Nasal cavity respiratory epithelium epithelial cell of viscerocranial mucosa (primary cell): ENCODE measurements around the gene CSN1S1. TPM values are rescaled to one million over a fixed set of nuclear protein-coding genes. Genes with fewer than 3 reads are reported as not detected.

ENCODE experiments used
- total RNA-seq: library from RNA; depleted of rRNA; stranded (reverse); fragments of >200 nt; gene quantifications from 2 replicates; pipeline ENCODE4 v1.2.3, GENCODE V29; 2014

The CSN1S1 gene
- not detected in 2 replicates for total RNA-seq

DNA sequence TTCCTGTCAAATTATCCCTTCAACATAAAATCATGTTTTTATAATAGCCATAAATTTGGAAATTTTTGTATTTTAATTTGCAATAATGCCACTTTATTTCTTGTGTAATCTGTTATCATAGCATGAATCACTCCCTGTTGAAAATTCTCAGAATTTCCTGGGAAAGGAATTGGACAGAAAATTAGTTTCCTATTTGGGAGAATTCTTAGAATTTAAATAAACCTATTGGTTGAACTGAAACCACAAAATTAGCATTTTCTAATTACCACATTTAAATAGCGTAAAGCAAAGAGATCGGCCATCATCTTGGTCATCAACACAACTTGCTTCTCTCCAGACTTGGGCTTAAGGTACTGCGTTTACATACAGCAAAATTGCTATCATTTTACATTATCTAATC is at the start of gene CSN1S1:
CSN1S1 (plus strand) TSS at position 301 of the 400 bp plus-strand sequence. CDS start 1,488 bp downstream, outside the sequence.

GRCh38 chr4:69965628-69966027 is 34.8 kb downstream of the CSN1S1 start, which contains the start of gene CSN2:
Gene CSN2, minus strand, starts transcription at chr4:69965728. Its CDS starts 4,733 bp downstream, at chr4:69960995.

DNA sequence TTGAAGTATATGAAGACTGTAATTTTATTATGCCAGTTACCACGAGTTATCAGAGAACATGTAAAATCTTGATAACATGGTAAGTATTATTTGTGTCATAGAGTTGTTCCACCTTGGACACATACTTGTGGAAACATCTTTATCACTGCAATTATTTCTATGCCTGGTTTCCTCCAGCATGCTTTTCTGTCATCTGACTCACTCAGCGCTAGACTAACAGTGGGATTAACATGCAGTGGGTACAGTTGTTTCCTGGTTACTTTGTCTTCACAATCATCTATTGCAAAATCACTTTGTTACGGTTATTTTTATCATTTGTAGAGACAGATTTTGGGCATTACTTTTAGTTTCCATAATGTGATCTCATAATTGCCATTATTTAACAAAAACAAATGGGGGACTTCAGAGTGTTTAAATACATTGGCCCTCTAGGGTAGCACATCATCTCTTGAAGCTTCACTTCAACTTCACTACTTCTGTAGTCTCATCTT is 64.7 kb downstream of the CSN1S1 start, which contains the start of gene STATH:
STATH (plus strand) TSS at position 441 of the 491 bp plus-strand sequence. CDS start 2,472 bp downstream, outside the sequence.

Other genes with a start within 250 kb of the CSN1S1 start
- gene SULT1B1, start 170.4 kb upstream of the CSN1S1 start, total RNA-seq, result under 0.01 and 0.28 TPM in 2 replicates
- gene SULT1E1, start 70.9 kb upstream of the CSN1S1 start, total RNA-seq, result 0.64 and 3.8 TPM in 2 replicates
- not detected in 2 replicates for gene CSN2, start 34.7 kb downstream of the CSN1S1 start, total RNA-seq
- not detected in 2 replicates for gene STATH, start 64.9 kb downstream of the CSN1S1 start, total RNA-seq
- not detected in 2 replicates for gene HTN3, start 97.4 kb downstream of the CSN1S1 start, total RNA-seq
- gene HTN1, start 119.4 kb downstream of the CSN1S1 start, total RNA-seq, result not detected in 2 replicates
- gene PRR27, start 223.2 kb downstream of the CSN1S1 start, total RNA-seq, result not detected in 2 replicates